CD4-positive, alpha-beta T cell (primary cell): Measurements from ENCODE around the gene DGUOK. TPM values are rescaled to one million over a fixed set of nuclear protein-coding genes. Genes with fewer than 3 reads are reported as not detected.

Experiments used
- ATAC-seq: fragments of 200-7000 bp; cut with Tn5 transposase; one replicate; pipeline ENCODE4 v1.10.0; 2022; ENCODE audit warnings: mild to moderate bottlenecking; ENCODE audit not compliant: poor library complexity
- CTCF ChIA-PET: fragments of 350-600 bp; sonication (Branson Sonifier 250); formaldehyde crosslinking; loops from one replicate; lab custom pipeline; 2021; ENCODE audit warnings: antibody characterized with exemption, inconsistent platforms; lab: Charles Lee
- POLR2A ChIA-PET: fragments of 350-600 bp; sonication (Branson Sonifier 250); formaldehyde crosslinking; loops from one replicate; lab custom pipeline; 2021; ENCODE audit warnings: antibody characterized with exemption, inconsistent platforms; lab: Charles Lee
- DNase-seq, 14 experiments: peaks; one replicate each; pipeline ENCODE4 v3.0.0-alpha.2; 2013 to 2020; ENCODE audit warnings: mixed read lengths in 2 of 14
- H3K27ac ChIP-seq, 2 donors: one replicate each; pipeline versions ENCODE4 v1.5.1 to v1.7.0; 2013; ENCODE audit warnings: low read length in 2 of 2, low read depth in 1 of 2, mild to moderate bottlenecking in 1 of 2
- H3K27me3 ChIP-seq, 2 experiments: 1 replicate in 1 of 2; 2 replicates in 1 of 2; pipeline versions ENCODE4 v1.6.1 to v1.7.0; 2013; ENCODE audit warnings: low read length in 2 of 2, control low read depth in 1 of 2, mild to moderate bottlenecking in 1 of 2, moderate library complexity in 1 of 2; ENCODE audit not compliant: insufficient read depth in 2 of 2, control insufficient read depth in 1 of 2
- H3K36me3 ChIP-seq: one replicate; pipeline ENCODE4 v1.6.1; 2013; ENCODE audit warnings: low read length, control low read depth; ENCODE audit not compliant: insufficient read depth
- H3K4me1 ChIP-seq: one replicate; pipeline ENCODE4 v1.6.1; 2013; ENCODE audit warnings: low read length, control low read depth; ENCODE audit not compliant: insufficient read depth
- H3K4me3 ChIP-seq: one replicate; pipeline ENCODE4 v1.5.1; 2013; ENCODE audit warnings: mild to moderate bottlenecking, low read length, moderate library complexity
- H3K9me3 ChIP-seq, 2 experiments: 1 replicate in 1 of 2; 2 replicates in 1 of 2; pipeline versions ENCODE4 v1.6.1 to v1.7.0; 2013; ENCODE audit warnings: low read length in 2 of 2, mild to moderate bottlenecking in 2 of 2, control low read depth in 1 of 2, moderate library complexity in 1 of 2; ENCODE audit not compliant: control insufficient read depth in 1 of 2, insufficient read depth in 1 of 2
- H3K27ac Mint-ChIP-seq: one replicate; pipeline ENCODE4 v1.8.0; 2020; ENCODE audit warnings: mixed read lengths
- H3K27me3 Mint-ChIP-seq: one replicate; pipeline ENCODE4 v1.8.0; 2021; ENCODE audit warnings: mixed read lengths
- H3K36me3 Mint-ChIP-seq: one replicate; pipeline ENCODE4 v1.8.0; 2021; ENCODE audit warnings: low read depth, mixed read lengths
- H3K4me1 Mint-ChIP-seq: one replicate; pipeline ENCODE4 v1.8.0; 2021; ENCODE audit warnings: low read depth, mixed read lengths
- H3K4me3 Mint-ChIP-seq: one replicate; pipeline ENCODE4 v1.8.0; 2020; ENCODE audit warnings: mild to moderate bottlenecking, mixed read lengths
- H3K9me3 Mint-ChIP-seq: one replicate; pipeline ENCODE4 v1.8.0; 2020; ENCODE audit warnings: mixed read lengths
- intact Hi-C, 2 experiments: fragments of 100-400 bp; cut with DNase I in 1 of 2; cut with micrococcal nuclease in 1 of 2; formaldehyde crosslinking; loops; one replicate each; pipeline versions ENCODE4 v1.15.1 to v1.9.0; 2023 to 2025; cut with DNase I, micrococcal nuclease
- total RNA-seq, 174 experiments: library from RNA in 2 of 174; stranded (reverse) in 2 of 174; gene quantifications; one replicate each; pipeline ENCODE4 v1.2.3 and lab custom pipeline; 2021 to 2026
- TF ChIP-seq, protein P1 (sequence below): fragments of 200-600 bp; IDR thresholded peaks from one replicate; pipeline ENCODE4 v1.8.0; 2022; ENCODE audit warnings: antibody characterized with exemption, mild to moderate bottlenecking

The DGUOK gene
- total RNA-seq, 2 experiments from 2014 or later, result 30.5 to 32.0 TPM

DNA sequence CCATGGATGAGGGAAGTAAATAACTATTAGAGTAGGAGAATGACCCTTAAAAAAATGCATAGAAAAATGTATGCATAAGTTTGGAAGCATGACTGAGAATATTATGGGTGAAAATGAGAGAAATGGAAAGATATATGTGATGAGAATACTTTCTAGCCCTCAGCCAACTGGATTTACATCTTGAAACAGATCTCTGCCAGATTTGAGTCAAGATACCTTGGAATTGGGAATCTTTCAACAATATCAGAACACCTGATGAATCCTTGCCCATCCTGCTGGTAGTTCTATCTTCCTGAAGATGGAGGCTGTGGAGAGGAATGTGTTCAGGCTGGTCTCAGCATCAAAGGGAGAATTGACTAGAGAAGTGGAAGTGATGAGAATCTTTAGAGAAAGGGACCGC lies 63.9 kb downstream of the DGUOK start:
- ChIA-PET POLR2A (interaction anchor here (1.2 kb wide), 1 partner anchor 11 kb away, joined by 4 read pairs; no protein-coding TSS in a partner anchor), CTCF (no interaction called here)
- H3K27me3 Mint-ChIP-seq, result no peaks in the 10 kb centered on the region
- H3K4me3 Mint-ChIP-seq, result peak overlapping the region; percentile 54
- H3K4me3 ChIP-seq, result no peak overlapping the region
- intact Hi-C loops, result no loop called here
- TF ChIP-seq, protein P1, sequence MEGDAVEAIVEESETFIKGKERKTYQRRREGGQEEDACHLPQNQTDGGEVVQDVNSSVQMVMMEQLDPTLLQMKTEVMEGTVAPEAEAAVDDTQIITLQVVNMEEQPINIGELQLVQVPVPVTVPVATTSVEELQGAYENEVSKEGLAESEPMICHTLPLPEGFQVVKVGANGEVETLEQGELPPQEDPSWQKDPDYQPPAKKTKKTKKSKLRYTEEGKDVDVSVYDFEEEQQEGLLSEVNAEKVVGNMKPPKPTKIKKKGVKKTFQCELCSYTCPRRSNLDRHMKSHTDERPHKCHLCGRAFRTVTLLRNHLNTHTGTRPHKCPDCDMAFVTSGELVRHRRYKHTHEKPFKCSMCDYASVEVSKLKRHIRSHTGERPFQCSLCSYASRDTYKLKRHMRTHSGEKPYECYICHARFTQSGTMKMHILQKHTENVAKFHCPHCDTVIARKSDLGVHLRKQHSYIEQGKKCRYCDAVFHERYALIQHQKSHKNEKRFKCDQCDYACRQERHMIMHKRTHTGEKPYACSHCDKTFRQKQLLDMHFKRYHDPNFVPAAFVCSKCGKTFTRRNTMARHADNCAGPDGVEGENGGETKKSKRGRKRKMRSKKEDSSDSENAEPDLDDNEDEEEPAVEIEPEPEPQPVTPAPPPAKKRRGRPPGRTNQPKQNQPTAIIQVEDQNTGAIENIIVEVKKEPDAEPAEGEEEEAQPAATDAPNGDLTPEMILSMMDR, result no peak
- H3K36me3 Mint-ChIP-seq, result peaks cover 55% of the 10 kb centered on the region
- H3K36me3 ChIP-seq, result peaks cover 14% of the 10 kb centered on the region
- peaks cover 3% of the 10 kb centered on the region for H3K9me3 Mint-ChIP-seq
- H3K9me3 ChIP-seq, result peaks cover 0 to 10% of the 10 kb centered on the region in 2 experiments
- H3K4me1 Mint-ChIP-seq, result peaks cover 86% of the 10 kb centered on the region
- DNase-seq, result no peak
- ATAC-seq, result no peak
- H3K27ac Mint-ChIP-seq, result peak overlapping the region; percentile 40
- no peak overlapping the region for H3K27ac ChIP-seq
- peaks cover 62% of the 10 kb centered on the region for H3K4me1 ChIP-seq
- no peaks in the 10 kb centered on the region for H3K27me3 ChIP-seq

- ATAC-seq, result no peak
- no peak overlapping the region for H3K27ac ChIP-seq
- TF ChIP-seq, protein P1, result no peak
- H3K4me3 Mint-ChIP-seq, result no peak overlapping the region
- peaks cover 14% of the 10 kb centered on the region for H3K36me3 ChIP-seq
- peaks cover 0 to 10% of the 10 kb centered on the region in 2 experiments for H3K9me3 ChIP-seq
- no peak for DNase-seq
- H3K36me3 Mint-ChIP-seq, result peaks cover 50% of the 10 kb centered on the region
- peaks cover 3% of the 10 kb centered on the region for H3K9me3 Mint-ChIP-seq
- intact Hi-C loops, result no loop called here
- peak overlapping the region; percentile 16 for H3K27ac Mint-ChIP-seq
- no peaks in the 10 kb centered on the region for H3K27me3 ChIP-seq
- no peak overlapping the region for H3K4me3 ChIP-seq
- ChIA-PET CTCF (no interaction called here), POLR2A (interaction anchor here (1.2 kb wide), 1 partner anchor 16 kb away, joined by 3 read pairs; no protein-coding TSS in a partner anchor)
- H3K4me1 ChIP-seq, result peaks cover 60% of the 10 kb centered on the region
- H3K27me3 Mint-ChIP-seq, result no peaks in the 10 kb centered on the region
- H3K4me1 Mint-ChIP-seq, result peaks cover 80% of the 10 kb centered on the region
These were observed 65.4 kb downstream of the DGUOK start for GRCh38 chr2:73992036-73992435.

GRCh38 chr2:73993376-73993775 lies 66.7 kb downstream of the DGUOK start:
- no peaks in the 10 kb centered on the region for H3K27me3 Mint-ChIP-seq
- POLR2A ChIA-PET, result interaction anchor here (1.3 kb wide), 1 partner anchor 39 kb away, joined by 3 read pairs; no protein-coding TSS in a partner anchor
- peaks cover 48% of the 10 kb centered on the region for H3K36me3 Mint-ChIP-seq
- ATAC-seq, result no peak
- Histone ChIP-seq H3K27ac (no peak overlapping the region), H3K27me3 (no peaks in the 10 kb centered on the region), H3K4me1 (peaks cover 60% of the 10 kb centered on the region), H3K36me3 (peaks cover 14% of the 10 kb centered on the region), H3K4me3 (no peak overlapping the region), H3K9me3 (peaks cover 0 to 10% of the 10 kb centered on the region in 2 experiments)
- peak overlapping the region; percentile 61 for H3K27ac Mint-ChIP-seq
- peaks cover 3% of the 10 kb centered on the region for H3K9me3 Mint-ChIP-seq
- no peak for DNase-seq
- CTCF ChIA-PET, result no interaction called here
- intact Hi-C loops, result no loop called here
- peak overlapping the region; percentile 35 for H3K4me3 Mint-ChIP-seq
- H3K4me1 Mint-ChIP-seq, result peaks cover 80% of the 10 kb centered on the region
- TF ChIP-seq, protein P1, result no peak
